ENCODE data around the gene POU2F3.

Gene POU2F3

GRCh38 chr11:120240866-120241265 is 926 bp downstream of the POU2F3 start:
- Histone ChIP-seq H3K4me1 (ENCODE audit: low read length) (0 out of 2 replicates have a peak, but pooled peaks cover 3% of the 10 kb centered on the region), H3K4me2 (ENCODE audit: low read depth, low read length) (no peak overlapping the region), H3K9me3 (replicated peaks; ENCODE audit: insufficient read depth, low read length) (no peaks in the 10 kb centered on the region), H3K27ac (ENCODE audit: low read length) (no peak overlapping the region), H3K79me2 (ENCODE audit: low read length) (no peaks in the 10 kb centered on the region), H3K9ac (ENCODE audit: low read length) (no peak overlapping the region), H3F3A (ENCODE audit: insufficient read depth, low read length) (no peaks in the 10 kb centered on the region), H3K9me2 (replicated peaks; ENCODE audit: insufficient read depth, low read length) (no peaks in the 10 kb centered on the region), H2AFZ (ENCODE audit: low read length) (no peak overlapping the region), H3K4me3 (ENCODE audit: low read length) (no peak overlapping the region), H4K20me1 (ENCODE audit: insufficient read depth, low read length) (no peaks in the 10 kb centered on the region), H3K27me3 (replicated peaks; ENCODE audit: insufficient read depth, low read length) (no peaks in the 10 kb centered on the region), H3K36me3 (replicated peaks; ENCODE audit: insufficient read depth, low read length) (no peaks in the 10 kb centered on the region)
- DNase-seq: no peak
- TF ChIP-seq EZH2 (optimal IDR thresholded peaks at IDR 0.05; ENCODE audit: low read depth, low read length) (no peak), EZH2phosphoT487 (IDR thresholded peaks at IDR 0.05; ENCODE audit: low read length) (no peak), CTCF (IDR thresholded peaks at IDR 0.05; ENCODE audit: low read length) (no peak)

- Histone ChIP-seq H2AFZ (ENCODE audit: low read length) (no peak overlapping the region), H4K20me1 (ENCODE audit: insufficient read depth, low read length) (no peaks in the 10 kb centered on the region), H3K4me2 (ENCODE audit: low read depth, low read length) (no peak overlapping the region), H3K9ac (ENCODE audit: low read length) (no peak overlapping the region), H3K9me3 (replicated peaks; ENCODE audit: insufficient read depth, low read length) (no peaks in the 10 kb centered on the region), H3K4me3 (ENCODE audit: low read length) (no peak overlapping the region), H3K27ac (ENCODE audit: low read length) (no peak overlapping the region), H3K27me3 (replicated peaks; ENCODE audit: insufficient read depth, low read length) (no peaks in the 10 kb centered on the region), H3K79me2 (ENCODE audit: low read length) (no peaks in the 10 kb centered on the region), H3K4me1 (ENCODE audit: low read length) (0 out of 2 replicates have a peak, but pooled peaks cover 3% of the 10 kb centered on the region), H3K9me2 (replicated peaks; ENCODE audit: insufficient read depth, low read length) (no peaks in the 10 kb centered on the region), H3F3A (ENCODE audit: insufficient read depth, low read length) (no peaks in the 10 kb centered on the region), H3K36me3 (replicated peaks; ENCODE audit: insufficient read depth, low read length) (no peaks in the 10 kb centered on the region)
- TF ChIP-seq EZH2 (optimal IDR thresholded peaks at IDR 0.05; ENCODE audit: low read depth, low read length) (no peak), EZH2phosphoT487 (IDR thresholded peaks at IDR 0.05; ENCODE audit: low read length) (no peak), CTCF (IDR thresholded peaks at IDR 0.05; ENCODE audit: low read length) (no peak)
- no peak for DNase-seq
These were observed 1.3 kb downstream of the POU2F3 start for GRCh38 chr11:120241277-120241676.

GRCh38 chr11:120243221-120243620 is 3.3 kb downstream of the POU2F3 start:
- 0 out of 2 replicates have a peak, but pooled peaks cover 3% of the 10 kb centered on the region for H3K4me1 ChIP-seq (ENCODE audit: low read length)
- no peak overlapping the region for H2AFZ ChIP-seq (ENCODE audit: low read length)
- no peaks in the 10 kb centered on the region for H3F3A ChIP-seq (ENCODE audit: insufficient read depth, low read length)
- H3K36me3 ChIP-seq (replicated peaks; ENCODE audit: insufficient read depth, low read length): no peaks in the 10 kb centered on the region
- TF ChIP-seq EZH2phosphoT487 (IDR thresholded peaks at IDR 0.05; ENCODE audit: low read length) (no peak), EZH2 (optimal IDR thresholded peaks at IDR 0.05; ENCODE audit: low read depth, low read length) (no peak), CTCF (IDR thresholded peaks at IDR 0.05; ENCODE audit: low read length) (no peak)
- no peaks in the 10 kb centered on the region for H3K79me2 ChIP-seq (ENCODE audit: low read length)
- no peak overlapping the region for H3K4me3 ChIP-seq (ENCODE audit: low read length)
- no peaks in the 10 kb centered on the region for H3K27me3 ChIP-seq (replicated peaks; ENCODE audit: insufficient read depth, low read length)
- H3K9me2 ChIP-seq (replicated peaks; ENCODE audit: insufficient read depth, low read length): no peaks in the 10 kb centered on the region
- H3K4me2 ChIP-seq (ENCODE audit: low read depth, low read length): no peak overlapping the region
- H3K9ac ChIP-seq (ENCODE audit: low read length): no peak overlapping the region
- no peaks in the 10 kb centered on the region for H4K20me1 ChIP-seq (ENCODE audit: insufficient read depth, low read length)
- no peak for DNase-seq
- H3K9me3 ChIP-seq (replicated peaks; ENCODE audit: insufficient read depth, low read length): no peaks in the 10 kb centered on the region
- no peak overlapping the region for H3K27ac ChIP-seq (ENCODE audit: low read length)
